ENCODE measurements around the gene CCNL1. TPM values are rescaled to one million over a fixed set of nuclear protein-coding genes. Genes with fewer than 3 reads are reported as not detected.

CCNL1 gene
- total and polyA plus RNA-seq, 2 of the 8 experiments (the other 6 are each of a cell fraction or from before 2014, with no cell fraction given): 64.5 to 68.6 TPM

DNA sequence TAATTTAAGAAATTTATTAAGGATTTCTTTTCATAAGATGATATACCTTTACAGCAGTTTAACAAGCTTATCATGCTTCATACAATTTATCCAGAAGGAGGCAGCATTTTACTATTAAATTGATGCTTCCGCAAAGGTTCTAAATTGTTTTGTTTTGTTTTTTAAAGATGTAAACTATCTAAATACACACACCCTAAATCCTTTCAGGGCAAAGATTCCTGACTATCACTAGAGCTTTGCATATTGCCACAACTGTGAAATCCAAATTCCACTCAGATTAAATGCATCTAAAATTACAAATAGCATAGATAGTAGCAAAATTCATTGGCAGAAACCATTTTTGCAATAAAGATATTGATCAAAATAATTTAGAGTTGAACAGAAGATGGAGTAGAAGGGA lies 44.5 kb upstream of the CCNL1 start:
- 55% methylated on average over 1 of the region's 1 CpG; no CpG with 5 or more reads in 1 of the 2 experiments for WGBS, 2 experiments (ENCODE audit: extremely low coverage in 1 of 2, insufficient coverage in 1 of 2, insufficient read length in 1 of 2, insufficient replicate concordance in 2 of 2, low coverage in 1 of 2, low lambda C conversion rate in 2 of 2, missing lambda C conversion rate in 1 of 2)
- H3K9ac ChIP-seq (replicated peaks in 1 of 4; ENCODE audit: extremely low read depth in 1 of 4, low read depth in 3 of 4, low read length in 3 of 4): no peak overlapping the region
- H2AK5ac ChIP-seq (ENCODE audit: low read depth, low read length): no peak overlapping the region
- H4K5ac ChIP-seq (ENCODE audit: insufficient read length, low read depth, low read length): no peak overlapping the region
- H2AFZ ChIP-seq (ENCODE audit: low read length): no peak overlapping the region
- H4K91ac ChIP-seq (replicated peaks; ENCODE audit: insufficient read length, low read length): no peak overlapping the region
- H3K14ac ChIP-seq (ENCODE audit: insufficient read length): no peak overlapping the region
- no peak overlapping the region for H2BK20ac ChIP-seq (ENCODE audit: low read length)
- CTCF ChIA-PET (ENCODE audit: partially characterized antibody): interaction anchor here (0.6 to 6.7 kb wide), 17 partner anchors 11 to 385 kb away, joined by 3 to 44 read pairs (median 4); no protein-coding TSS in a partner anchor
- no peak overlapping the region for H2BK120ac ChIP-seq (replicated peaks; ENCODE audit: low read depth, low read length)
- peaks cover 0 to 3% (median 2%) of the 10 kb centered on the region in 4 experiments; a peak in 3 of 7 replicates for H3K4me1 ChIP-seq (replicated peaks in 1 of 4; ENCODE audit: control insufficient read depth in 3 of 4, insufficient read depth in 4 of 4, low read length in 3 of 4)
- peak; percentile 32 for FAIRE-seq
- H3K18ac ChIP-seq (ENCODE audit: extremely low read depth, low read length): no peak overlapping the region
- H3K4me3 ChIP-seq (ENCODE audit: extremely low read depth in 1 of 4, insufficient read depth in 2 of 4, low read depth in 3 of 4, low read length in 4 of 4): no peak overlapping the region
- H3K9me3 ChIP-seq (ENCODE audit: insufficient read depth in 2 of 2, low read depth in 1 of 2, low read length in 1 of 2): no peaks in the 10 kb centered on the region
- H4K8ac ChIP-seq (ENCODE audit: extremely low read depth, insufficient read depth, low read length): no peak overlapping the region
- no peak overlapping the region for H3K27ac ChIP-seq (ENCODE audit: low read depth, low read length)
- no peaks in the 10 kb centered on the region for H3K36me3 ChIP-seq (ENCODE audit: control insufficient read depth in 2 of 4, insufficient read depth in 4 of 4, low read length in 3 of 4)
- no peak overlapping the region for H3K23ac ChIP-seq (ENCODE audit: insufficient read length)
- H3K4me2 ChIP-seq (ENCODE audit: insufficient read depth in 1 of 2, low read depth in 2 of 2, low read length in 2 of 2): no peak overlapping the region
- H2BK12ac ChIP-seq (ENCODE audit: low read depth, low read length): no peak overlapping the region
- no peak for DNase-seq (ENCODE audit: low read depth in 1 of 2, low spot score in 2 of 2)
- no peak overlapping the region for H2BK5ac ChIP-seq (ENCODE audit: low read depth, low read length)
- no peaks in the 10 kb centered on the region for H4K20me1 ChIP-seq (replicated peaks in 1 of 2; ENCODE audit: control insufficient read depth in 1 of 2, insufficient read depth in 2 of 2, low read length in 2 of 2)
- H3K27me3 ChIP-seq (replicated peaks in 1 of 4; ENCODE audit: control insufficient read depth in 3 of 4, extremely low read depth in 1 of 4, insufficient read depth in 3 of 4, low read length in 3 of 4): no peaks in the 10 kb centered on the region
- no peaks in the 10 kb centered on the region for H3K79me2 ChIP-seq (ENCODE audit: control insufficient read depth in 1 of 2, insufficient read depth in 2 of 2, low read length in 2 of 2)
- H3K4ac ChIP-seq (replicated peaks; ENCODE audit: insufficient read length, low read depth, low read length): no peak overlapping the region
- no peaks in the 10 kb centered on the region for H3K79me1 ChIP-seq (ENCODE audit: low read depth, low read length)
- no peaks in the 10 kb centered on the region; the same call in 1 of the 2 replicates for H3K23me2 ChIP-seq (ENCODE audit: low read depth, low read length)
- H3K56ac ChIP-seq (replicated peaks; ENCODE audit: insufficient read length, low read depth, low read length): no peak overlapping the region
- POLR2A ChIA-PET (ENCODE audit: partially characterized antibody): interaction anchor here (0.8 kb wide), 1 partner anchor 295 kb away, joined by 3 read pairs; no protein-coding TSS in a partner anchor
- no peak overlapping the region for H2BK15ac ChIP-seq (ENCODE audit: low read length)
- peak in 1 of 2 experiments; percentile 70 for TF ChIP-seq RAD21 (IDR thresholded peaks at IDR 0.05 in 1 of 2, conservative IDR thresholded peaks at IDR 0.05 in 1 of 2; ENCODE audit: low read depth in 2 of 2, low read length in 2 of 2)
- TF ChIP-seq CTCF (IDR thresholded peaks at IDR 0.05; ENCODE audit: control extremely low read depth in 1 of 3, insufficient read depth in 1 of 3, low read depth in 1 of 3, low read length in 3 of 3): peak in 2 of 3 experiments; percentile 28 to 42; a peak in 2 of 4 replicates
- no peak for TF ChIP-seq SIN3A (conservative IDR thresholded peaks at IDR 0.05 in 1 of 2, IDR thresholded peaks at IDR 0.05 in 1 of 2; ENCODE audit: low read depth in 1 of 2, low read length in 2 of 2)
